Measurements from ENCODE around the gene VSIG10L2. TPM values are rescaled to one million over a fixed set of nuclear protein-coding genes. Genes with fewer than 3 reads are reported as not detected.

Gene VSIG10L2
- total RNA-seq, 1 experiment from 2014 or later, result not detected

GRCh38 chr11:125967515-125967914 lies 21.7 kb downstream of the VSIG10L2 start:
- Histone ChIP-seq H3K9me3 (ENCODE audit: low read depth, low read length, poor library complexity, severe bottlenecking) (peaks cover 3% of the 10 kb centered on the region), H3K27ac (ENCODE audit: low read depth, low read length, poor library complexity, severe bottlenecking) (no peak overlapping the region), H3K36me3 (ENCODE audit: insufficient read depth, low read length, poor library complexity, severe bottlenecking) (no peaks in the 10 kb centered on the region), H3K27me3 (replicated peaks; ENCODE audit: insufficient read depth, low read depth, low read length, poor library complexity) (no peaks in the 10 kb centered on the region), H3K4me1 (ENCODE audit: insufficient read depth, low read length, poor library complexity, severe bottlenecking) (peaks cover 5% of the 10 kb centered on the region), H3K4me3 (ENCODE audit: low read depth, low read length, poor library complexity, severe bottlenecking) (no peak overlapping the region)
- BruUV-seq (replicated peaks), result no TSS peak
- DNase-seq (ENCODE audit: low spot score), result no peak
- POLR2A ChIA-PET (ENCODE audit: low non-redundant PET), result no interaction called here
- intact Hi-C loops (cut with micrococcal nuclease; ENCODE audit: unreplicated experiment), result no loop called here
- CTCF ChIA-PET, result no interaction called here
- no peak for TF ChIP-seq EZH2 (IDR thresholded peaks at IDR 0.05; ENCODE audit: borderline replicate concordance, low read depth, low read length, poor library complexity, severe bottlenecking)

DNA sequence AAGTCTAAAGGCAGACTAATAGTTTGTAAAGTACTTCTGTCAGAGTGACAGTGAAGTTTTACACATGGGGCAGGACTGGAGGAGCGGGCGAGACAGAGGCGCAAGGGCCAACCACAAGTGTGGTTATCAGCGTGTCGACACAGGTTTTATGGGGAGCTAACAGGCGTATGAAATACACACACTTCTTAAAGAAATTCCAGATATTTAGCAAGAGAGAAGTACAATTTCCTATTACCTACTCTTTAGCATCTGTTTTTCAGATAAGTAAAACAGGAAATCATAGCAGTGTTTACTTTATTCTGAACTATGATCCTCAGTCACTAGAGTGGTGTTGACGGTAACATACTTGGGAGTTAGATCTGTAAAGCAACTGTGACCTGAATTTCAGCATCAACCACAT lies 22.5 kb downstream of the VSIG10L2 start:
- BruUV-seq (replicated peaks), result no TSS peak
- H3K36me3 ChIP-seq (ENCODE audit: insufficient read depth, low read length, poor library complexity, severe bottlenecking), result no peaks in the 10 kb centered on the region
- no peaks in the 10 kb centered on the region for H3K9me3 ChIP-seq (ENCODE audit: low read depth, low read length, poor library complexity, severe bottlenecking)
- ChIA-PET POLR2A (ENCODE audit: low non-redundant PET) (no interaction called here), CTCF (no interaction called here)
- no peak for TF ChIP-seq EZH2 (IDR thresholded peaks at IDR 0.05; ENCODE audit: borderline replicate concordance, low read depth, low read length, poor library complexity, severe bottlenecking)
- TF ChIP-seq CTCF (conservative IDR thresholded peaks at IDR 0.05; ENCODE audit: low read depth, low read length), result no peak
- no peak for DNase-seq (ENCODE audit: low spot score)
- H3K27ac ChIP-seq (ENCODE audit: low read depth, low read length, poor library complexity, severe bottlenecking), result no peak overlapping the region
- intact Hi-C loops (cut with micrococcal nuclease; ENCODE audit: unreplicated experiment), result no loop called here
- no peaks in the 10 kb centered on the region for H3K27me3 ChIP-seq (replicated peaks; ENCODE audit: insufficient read depth, low read depth, low read length, poor library complexity)
- peaks cover 5% of the 10 kb centered on the region for H3K4me1 ChIP-seq (ENCODE audit: insufficient read depth, low read length, poor library complexity, severe bottlenecking)
- no peak overlapping the region for H3K4me3 ChIP-seq (ENCODE audit: low read depth, low read length, poor library complexity, severe bottlenecking)

DNA sequence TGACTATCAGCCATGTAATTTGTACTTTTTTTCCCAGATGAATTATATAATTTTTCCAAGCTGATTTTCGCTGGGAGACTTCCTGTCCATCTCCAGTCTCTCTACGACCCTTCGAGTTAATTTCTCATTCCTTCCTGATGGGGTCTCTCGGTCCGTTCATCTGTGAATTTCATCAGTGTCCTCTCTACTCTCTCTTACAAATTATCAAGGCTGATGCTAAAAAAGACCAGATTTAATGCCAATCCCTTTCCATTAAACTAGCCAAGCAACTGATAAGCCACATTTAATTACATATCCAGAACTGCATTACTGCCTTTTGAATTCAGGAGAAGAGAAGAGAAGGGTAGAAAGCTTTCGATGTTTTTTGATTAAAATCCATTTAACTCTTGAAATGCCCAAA lies 25.8 kb downstream of the VSIG10L2 start:
- no peak overlapping the region for H3K27ac ChIP-seq (ENCODE audit: low read depth, low read length, poor library complexity, severe bottlenecking)
- BruUV-seq (replicated peaks), result no TSS peak
- H3K36me3 ChIP-seq (ENCODE audit: insufficient read depth, low read length, poor library complexity, severe bottlenecking), result no peaks in the 10 kb centered on the region
- ChIA-PET POLR2A (ENCODE audit: low non-redundant PET) (no interaction called here), CTCF (no interaction called here)
- H3K4me1 ChIP-seq (ENCODE audit: insufficient read depth, low read length, poor library complexity, severe bottlenecking), result no peaks in the 10 kb centered on the region
- no peak for DNase-seq (ENCODE audit: low spot score)
- no peaks in the 10 kb centered on the region for H3K9me3 ChIP-seq (ENCODE audit: low read depth, low read length, poor library complexity, severe bottlenecking)
- no peak overlapping the region for H3K4me3 ChIP-seq (ENCODE audit: low read depth, low read length, poor library complexity, severe bottlenecking)
- TF ChIP-seq CTCF (conservative IDR thresholded peaks at IDR 0.05; ENCODE audit: low read depth, low read length) (no peak), EZH2 (IDR thresholded peaks at IDR 0.05; ENCODE audit: borderline replicate concordance, low read depth, low read length, poor library complexity, severe bottlenecking) (no peak)
- no peaks in the 10 kb centered on the region for H3K27me3 ChIP-seq (replicated peaks; ENCODE audit: insufficient read depth, low read depth, low read length, poor library complexity)
- intact Hi-C loops (cut with micrococcal nuclease; ENCODE audit: unreplicated experiment), result no loop called here

DNA sequence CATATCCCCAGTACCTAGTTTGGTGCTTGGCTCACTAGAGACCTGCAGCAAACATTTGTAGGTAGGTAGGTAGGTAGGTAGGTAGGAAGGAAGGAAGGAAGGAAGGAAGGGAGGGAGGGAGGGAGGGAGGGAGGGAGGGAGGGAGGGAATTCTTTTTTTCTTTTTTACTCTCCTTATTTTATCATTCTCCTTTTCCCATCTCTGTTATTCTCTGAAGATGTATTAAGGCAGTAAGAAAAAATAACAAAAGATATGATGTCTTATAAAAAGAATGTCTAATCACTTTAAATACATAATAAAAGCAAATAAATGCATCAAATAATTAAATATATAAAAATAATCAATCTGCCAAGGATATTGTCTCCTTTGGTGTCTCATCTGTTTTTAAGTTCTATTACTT lies 28.4 kb downstream of the VSIG10L2 start:
- Histone ChIP-seq H3K9me3 (ENCODE audit: low read depth, low read length, poor library complexity, severe bottlenecking) (no peaks in the 10 kb centered on the region), H3K4me1 (ENCODE audit: insufficient read depth, low read length, poor library complexity, severe bottlenecking) (peaks cover 17% of the 10 kb centered on the region), H3K4me3 (ENCODE audit: low read depth, low read length, poor library complexity, severe bottlenecking) (no peak overlapping the region), H3K27me3 (replicated peaks; ENCODE audit: insufficient read depth, low read depth, low read length, poor library complexity) (no peaks in the 10 kb centered on the region), H3K27ac (ENCODE audit: low read depth, low read length, poor library complexity, severe bottlenecking) (no peak overlapping the region), H3K36me3 (ENCODE audit: insufficient read depth, low read length, poor library complexity, severe bottlenecking) (no peaks in the 10 kb centered on the region)
- TF ChIP-seq EZH2 (IDR thresholded peaks at IDR 0.05; ENCODE audit: borderline replicate concordance, low read depth, low read length, poor library complexity, severe bottlenecking), result no peak
- BruUV-seq (replicated peaks), result no TSS peak
- DNase-seq (ENCODE audit: low spot score), result no peak
- CTCF ChIA-PET, result no interaction called here
- intact Hi-C loops (cut with micrococcal nuclease; ENCODE audit: unreplicated experiment), result no loop called here
- POLR2A ChIA-PET (ENCODE audit: low non-redundant PET), result no interaction called here
